Esophagus muscularis mucosa (tissue), 4 donors: Measurements from ENCODE around the gene FBLIM1. TPM values are rescaled to one million over a fixed set of nuclear protein-coding genes. Genes with fewer than 3 reads are reported as not detected.

ENCODE experiments used
- DNase-seq: peaks from one replicate; pipeline ENCODE4 v3.0.0-alpha.2; 2017; ENCODE audit errors: extremely low spot score
- H3K27ac ChIP-seq, 4 donors: fragments of 200-600 bp; sonication (generic); replicated peaks in 1 of 4; 1 replicate in 3 of 4; 2 replicates in 1 of 4; pipeline ENCODE4 v1.5.1; 2016 to 2019; ENCODE audit warnings: mild to moderate bottlenecking in 1 of 4
- H3K27me3 ChIP-seq, 4 donors: fragments of 200-600 bp; sonication (generic); one replicate each; pipeline versions ENCODE4 v1.5.1 to v1.6.0; 2016 to 2019
- H3K36me3 ChIP-seq, 4 donors: fragments of 200-600 bp; sonication (generic); one replicate each; pipeline ENCODE4 v1.5.1; 2016 to 2019
- H3K4me1 ChIP-seq, 4 donors: fragments of 200-600 bp; sonication (generic); one replicate each; pipeline ENCODE4 v1.5.1; 2016 to 2019
- H3K4me3 ChIP-seq, 4 donors: fragments of 200-600 bp; sonication (generic); 1 replicate in 2 of 4; 2 replicates in 2 of 4; pipeline ENCODE4 v1.5.1; 2016 to 2019; ENCODE audit warnings: mild to moderate bottlenecking in 4 of 4, moderate library complexity in 1 of 4
- H3K9me3 ChIP-seq, 4 donors: fragments of 200-600 bp; sonication (generic); 1 replicate in 3 of 4; 2 replicates in 1 of 4; pipeline ENCODE4 v1.5.1; 2016 to 2019
- CTCF ChIP-seq, 3 experiments: fragments of 200-600 bp in 2 of 3; fragments of 450-650 bp in 1 of 3; sonication (generic) in 2 of 3; IDR thresholded peaks; one replicate each; pipeline ENCODE4 v1.5.1; 2017 to 2019; ENCODE audit warnings: antibody characterized with exemption in 3 of 3, mild to moderate bottlenecking in 2 of 3, moderate library complexity in 1 of 3
- EP300 ChIP-seq: sonication (generic); formaldehyde crosslinking; IDR thresholded peaks from one replicate; pipeline ENCODE4 v1.6.1; 2017; ENCODE audit warnings: antibody characterized with exemption
- POLR2A ChIP-seq: fragments of 450-650 bp; IDR thresholded peaks from one replicate; pipeline ENCODE4 v1.6.1; 2017; ENCODE audit warnings: antibody characterized with exemption, moderate library complexity, mild to moderate bottlenecking, low read depth
- POLR2AphosphoS5 ChIP-seq, 2 donors: sonication (generic); formaldehyde crosslinking; IDR thresholded peaks; one replicate each; pipeline ENCODE4 v1.6.1; 2017; ENCODE audit warnings: antibody characterized with exemption in 2 of 2
- WGBS: methylation state at CpG from one replicate; pipeline ENCODE4 v1.1.5; 2018; 5-methylcytosine and 5-hydroxymethylcytosine counted together
- intact Hi-C: fragments of 100-400 bp; cut with DNase I; formaldehyde crosslinking; loops from one replicate; pipeline ENCODE4 v1.15.1; 2023
- total RNA-seq, 4 donors: library from RNA; depleted of rRNA; stranded (reverse); fragments of >200 nt; gene quantifications; one replicate each; pipeline versions ENCODE4 v1.1.0 to v1.2.1, GENCODE V29; 2016

The FBLIM1 gene
- total RNA-seq, 4 donors from 2014 or later: 44.9 to 115 (median 71.8) TPM

- 16% methylated on average over 15 of the region's 24 CpGs for WGBS
- TF ChIP-seq POLR2AphosphoS5 (IDR thresholded peaks at IDR 0.05) (peak in 1 of 2 donors; percentile 2), EP300 (no peak)
- DNase-seq: no peak
- Histone ChIP-seq H3K4me1 (peaks cover 36 to 67% (median 61%) of the 10 kb centered on the region in 4 donors), H3K4me3 (peak overlapping the region; percentile 67 to 87 (median 78)), H3K27me3 (peaks cover 0 to 18% (median 4%) of the 10 kb centered on the region in 4 donors), H3K27ac (peak overlapping the region; percentile 66 to 81 (median 78)), H3K36me3 (no peaks in the 10 kb centered on the region), H3K9me3 (no peaks in the 10 kb centered on the region)
- intact Hi-C loops: no loop called here
These were observed 836 bp upstream of the FBLIM1 start for GRCh38 chr1:15757575-15758342.

- Histone ChIP-seq H3K27me3 (peaks cover 0 to 18% (median 4%) of the 10 kb centered on the region in 4 donors), H3K4me1 (peaks cover 36 to 71% (median 64%) of the 10 kb centered on the region in 4 donors), H3K4me3 (peak overlapping the region; percentile 67 to 87 (median 78)), H3K9me3 (no peaks in the 10 kb centered on the region), H3K36me3 (peaks cover 0 to under 1% (median 0%) of the 10 kb centered on the region in 4 donors), H3K27ac (peak overlapping the region; percentile 66 to 81 (median 78))
- no peak for DNase-seq
- intact Hi-C loops: no loop called here
- WGBS: 14% methylated on average over 10 of the region's 58 CpGs
- TF ChIP-seq POLR2AphosphoS5 (IDR thresholded peaks at IDR 0.05): no peak
- TF ChIP-seq EP300: no peak
- no peak for TF ChIP-seq CTCF (IDR thresholded peaks at IDR 0.05)
- no peak for TF ChIP-seq POLR2A
These were observed 512 bp downstream of the FBLIM1 start for GRCh38 chr1:15758953-15759661.

GRCh38 chr1:15760520-15761211 is 2.1 kb downstream of the FBLIM1 start:
- intact Hi-C loops: no loop called here
- H3K36me3 ChIP-seq: peaks cover 3 to 16% (median 11%) of the 10 kb centered on the region in 4 donors
- TF ChIP-seq EP300: no peak
- peak in 1 of 2 donors; percentile 14 for TF ChIP-seq POLR2AphosphoS5 (IDR thresholded peaks at IDR 0.05)
- no peak for TF ChIP-seq CTCF (IDR thresholded peaks at IDR 0.05)
- TF ChIP-seq POLR2A: no peak
- no peaks in the 10 kb centered on the region for H3K9me3 ChIP-seq
- H3K4me3 ChIP-seq: peak overlapping the region; percentile 36 to 87 (median 78)
- 15% methylated on average over 12 of the region's 12 CpGs for WGBS
- no peak for DNase-seq
- H3K4me1 ChIP-seq: peaks cover 41 to 78% (median 67%) of the 10 kb centered on the region in 4 donors
- H3K27me3 ChIP-seq: peaks cover 0 to 18% (median 4%) of the 10 kb centered on the region in 4 donors
- H3K27ac ChIP-seq: peak overlapping the region; percentile 72 to 81 (median 78)

DNA sequence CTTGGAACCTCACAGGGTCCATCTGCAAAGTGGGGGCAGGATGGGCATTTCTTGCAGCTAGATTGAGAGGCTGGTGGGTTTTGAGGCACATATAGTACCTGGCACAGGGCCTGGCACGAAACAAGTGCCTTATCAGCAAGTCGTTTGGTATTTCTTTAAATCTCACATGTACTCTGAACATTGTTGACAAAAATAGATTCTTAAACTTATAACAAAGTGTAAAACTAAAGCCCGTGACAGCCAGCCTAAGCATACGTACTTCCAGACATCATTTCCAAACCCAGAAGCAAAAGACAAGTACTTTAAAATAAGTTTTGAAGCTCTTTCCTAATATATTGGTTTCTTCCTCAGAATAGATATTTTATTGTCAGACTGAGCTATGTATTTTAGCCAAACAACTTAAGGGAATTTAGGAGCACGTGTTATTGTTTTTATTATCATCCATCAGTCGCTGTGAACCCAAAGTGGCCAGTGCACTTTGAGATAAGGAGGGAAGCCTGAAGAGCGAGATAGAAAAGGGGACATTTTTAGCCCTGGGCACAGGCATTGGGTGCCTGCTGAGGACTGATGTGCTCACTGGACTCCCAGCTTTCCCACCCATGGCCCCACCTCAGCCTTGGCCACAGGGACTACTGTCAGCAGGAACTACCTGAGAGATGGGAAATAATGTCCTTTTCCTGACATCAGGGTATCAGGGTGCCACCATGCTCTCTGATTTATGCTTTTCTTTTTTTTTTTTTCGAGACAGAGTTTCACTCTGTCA is 3.0 kb downstream of the FBLIM1 start:
- Histone ChIP-seq H3K4me1 (peaks cover 41 to 72% (median 59%) of the 10 kb centered on the region in 4 donors), H3K4me3 (peak overlapping the region; percentile 36 to 87 (median 78))
- no peak for DNase-seq

More for the DNA sequence above, 3.0 kb downstream of the FBLIM1 start:
- WGBS: 51% methylated on average over 8 of the region's 8 CpGs
- peaks cover 6 to 24% (median 17%) of the 10 kb centered on the region in 4 donors for H3K36me3 ChIP-seq
- TF ChIP-seq POLR2A (no peak), CTCF (IDR thresholded peaks at IDR 0.05) (no peak), EP300 (no peak), POLR2AphosphoS5 (IDR thresholded peaks at IDR 0.05) (no peak)
- H3K27me3 ChIP-seq: peaks cover 0 to 18% (median 4%) of the 10 kb centered on the region in 4 donors
- no peaks in the 10 kb centered on the region for H3K9me3 ChIP-seq
- intact Hi-C loops: no loop called here
- peak overlapping the region; percentile 72 to 81 (median 78) for H3K27ac ChIP-seq
